Spleen (tissue), 7 donors: ENCODE results near the gene RBAK.

Experiments
- CTCF ChIP-seq, 11 experiments: fragments of 200-600 bp in 7 of 11; fragments of 450-650 bp in 4 of 11; sonication (generic) in 4 of 11; IDR thresholded peaks in 8 of 11; conservative IDR thresholded peaks in 3 of 11; 1 replicate in 7 of 11; 2 replicates in 4 of 11; pipeline versions ENCODE4 v1.4.0 to v1.8.0; 2016 to 2021; ENCODE audit warnings: antibody characterized with exemption in 11 of 11, inconsistent platforms in 4 of 11, mild to moderate bottlenecking in 1 of 11
- POLR2A ChIP-seq, 3 donors: fragments of 450-650 bp; IDR thresholded peaks; one replicate each; pipeline ENCODE4 v1.5.1; 2017; ENCODE audit warnings: antibody characterized with exemption in 3 of 3, mild to moderate bottlenecking in 1 of 3
- POLR2AphosphoS5 ChIP-seq, 3 donors: sonication (generic); formaldehyde crosslinking; IDR thresholded peaks; one replicate each; pipeline ENCODE4 v1.5.1; 2017; ENCODE audit warnings: antibody characterized with exemption in 3 of 3
- donor health status: DM: no; HTN: no; CAD: no; lungs with moderate emphysema.
- donor health status: DM: no; HTN: no; CAD: no.
- donor health status: DM: no; HTN: no; CAD: no.

GRCh38 chr7:5053175-5053574, 7.5 kb downstream of the RBAK start:
- TF ChIP-seq CTCF (IDR thresholded peaks at IDR 0.05 in 8 of 11, conservative IDR thresholded peaks at IDR 0.05 in 3 of 11) (no peak), POLR2A (IDR thresholded peaks at IDR 0.05) (no peak), POLR2AphosphoS5 (IDR thresholded peaks at IDR 0.05) (no peak)
